ENCODE data around the gene ATP1A4.

ATP1A4 gene

GRCh38 chr1:160136121-160136925, 15.1 kb upstream of the ATP1A4 start:
- Mint-ChIP-seq H3K27me3 (peaks cover 57% of the 10 kb centered on the region), H3K4me3 (no peak overlapping the region), H3K9me3 (no peaks in the 10 kb centered on the region), H3K36me3 (ENCODE audit: insufficient read depth) (no peaks in the 10 kb centered on the region), H3K27ac (ENCODE audit: low read depth) (no peak overlapping the region), H3K4me1 (no peaks in the 10 kb centered on the region)
- ATAC-seq (replicated peaks; ENCODE audit: extremely low read depth, poor library complexity, severe bottlenecking): no peak
- no peak for DNase-seq (ENCODE audit: low spot score in 2 of 2)

- Mint-ChIP-seq H3K4me1 (no peaks in the 10 kb centered on the region), H3K36me3 (ENCODE audit: insufficient read depth) (no peaks in the 10 kb centered on the region), H3K27me3 (peaks cover 59% of the 10 kb centered on the region), H3K4me3 (no peak overlapping the region), H3K9me3 (no peaks in the 10 kb centered on the region), H3K27ac (ENCODE audit: low read depth) (no peak overlapping the region)
- no peak for ATAC-seq (replicated peaks; ENCODE audit: extremely low read depth, poor library complexity, severe bottlenecking)
- DNase-seq (ENCODE audit: low spot score in 2 of 2): no peak
Measured at GRCh38 chr1:160136926-160137200, 14.5 kb upstream of the ATP1A4 start.

- no peaks in the 10 kb centered on the region for H3K36me3 Mint-ChIP-seq (ENCODE audit: insufficient read depth)
- H3K4me1 Mint-ChIP-seq: no peaks in the 10 kb centered on the region
- DNase-seq (ENCODE audit: low spot score in 2 of 2): no peak
- H3K9me3 Mint-ChIP-seq: no peaks in the 10 kb centered on the region
- no peak overlapping the region for H3K4me3 Mint-ChIP-seq
- H3K27ac Mint-ChIP-seq (ENCODE audit: low read depth): no peak overlapping the region
- H3K27me3 Mint-ChIP-seq: peaks cover 59% of the 10 kb centered on the region
- ATAC-seq (replicated peaks; ENCODE audit: extremely low read depth, poor library complexity, severe bottlenecking): no peak
Measured at GRCh38 chr1:160137216-160137862, 14.1 kb upstream of the ATP1A4 start.

- H3K36me3 Mint-ChIP-seq (ENCODE audit: insufficient read depth): no peaks in the 10 kb centered on the region
- peak overlapping the region; percentile 66 for H3K27ac Mint-ChIP-seq (ENCODE audit: low read depth)
- H3K27me3 Mint-ChIP-seq: peaks cover 64% of the 10 kb centered on the region
- no peak for DNase-seq (ENCODE audit: low spot score in 2 of 2)
- H3K4me1 Mint-ChIP-seq: no peaks in the 10 kb centered on the region
- no peak overlapping the region for H3K4me3 Mint-ChIP-seq
- no peak for ATAC-seq (replicated peaks; ENCODE audit: extremely low read depth, poor library complexity, severe bottlenecking)
- H3K9me3 Mint-ChIP-seq: no peaks in the 10 kb centered on the region
Measured at GRCh38 chr1:160139840-160140239, 11.6 kb upstream of the ATP1A4 start.

- Mint-ChIP-seq H3K36me3 (ENCODE audit: insufficient read depth) (no peaks in the 10 kb centered on the region), H3K4me3 (no peak overlapping the region), H3K27ac (ENCODE audit: low read depth) (no peak overlapping the region), H3K4me1 (no peaks in the 10 kb centered on the region), H3K9me3 (no peaks in the 10 kb centered on the region), H3K27me3 (peaks cover 60% of the 10 kb centered on the region)
- no peak for DNase-seq (ENCODE audit: low spot score in 2 of 2)
- ATAC-seq (replicated peaks; ENCODE audit: extremely low read depth, poor library complexity, severe bottlenecking): no peak
Measured at GRCh38 chr1:160143695-160144094, 7.7 kb upstream of the ATP1A4 start.

GRCh38 chr1:160144921-160145320, 6.5 kb upstream of the ATP1A4 start:
- DNase-seq (ENCODE audit: low spot score in 2 of 2) (no peak), ATAC-seq (replicated peaks; ENCODE audit: extremely low read depth, poor library complexity, severe bottlenecking) (no peak)
- H3K36me3 Mint-ChIP-seq (ENCODE audit: insufficient read depth): no peaks in the 10 kb centered on the region
- H3K9me3 Mint-ChIP-seq: no peaks in the 10 kb centered on the region
- no peaks in the 10 kb centered on the region for H3K4me1 Mint-ChIP-seq
- H3K27ac Mint-ChIP-seq (ENCODE audit: low read depth): no peak overlapping the region
- H3K27me3 Mint-ChIP-seq: peaks cover 53% of the 10 kb centered on the region
- no peak overlapping the region for H3K4me3 Mint-ChIP-seq

- ATAC-seq (replicated peaks; ENCODE audit: extremely low read depth, poor library complexity, severe bottlenecking): no peak
- no peaks in the 10 kb centered on the region for H3K4me1 Mint-ChIP-seq
- DNase-seq (ENCODE audit: low spot score in 2 of 2): no peak
- no peaks in the 10 kb centered on the region for H3K9me3 Mint-ChIP-seq
- no peak overlapping the region for H3K4me3 Mint-ChIP-seq
- H3K36me3 Mint-ChIP-seq (ENCODE audit: insufficient read depth): no peaks in the 10 kb centered on the region
- no peak overlapping the region for H3K27ac Mint-ChIP-seq (ENCODE audit: low read depth)
- H3K27me3 Mint-ChIP-seq: peaks cover 42% of the 10 kb centered on the region
Measured at GRCh38 chr1:160146107-160146506, 5.3 kb upstream of the ATP1A4 start.

GRCh38 chr1:160148121-160148520, 3.3 kb upstream of the ATP1A4 start:
- no peak overlapping the region for H3K4me3 Mint-ChIP-seq
- peaks cover 31% of the 10 kb centered on the region for H3K27me3 Mint-ChIP-seq
- ATAC-seq (replicated peaks; ENCODE audit: extremely low read depth, poor library complexity, severe bottlenecking) (no peak), DNase-seq (ENCODE audit: low spot score in 2 of 2) (no peak)
- H3K4me1 Mint-ChIP-seq: no peaks in the 10 kb centered on the region
- no peaks in the 10 kb centered on the region for H3K9me3 Mint-ChIP-seq
- no peak overlapping the region for H3K27ac Mint-ChIP-seq (ENCODE audit: low read depth)
- no peaks in the 10 kb centered on the region for H3K36me3 Mint-ChIP-seq (ENCODE audit: insufficient read depth)

- Mint-ChIP-seq H3K9me3 (no peaks in the 10 kb centered on the region), H3K36me3 (ENCODE audit: insufficient read depth) (no peaks in the 10 kb centered on the region)
Measured at GRCh38 chr1:160149233-160149632, 2.2 kb upstream of the ATP1A4 start.

GRCh38 chr1:160149716-160150115, 1.7 kb upstream of the ATP1A4 start:
- H3K27ac Mint-ChIP-seq (ENCODE audit: low read depth): no peak overlapping the region
- H3K4me3 Mint-ChIP-seq: no peak overlapping the region
- H3K36me3 Mint-ChIP-seq (ENCODE audit: insufficient read depth): no peaks in the 10 kb centered on the region
- ATAC-seq (replicated peaks; ENCODE audit: extremely low read depth, poor library complexity, severe bottlenecking): no peak
- H3K4me1 Mint-ChIP-seq: no peaks in the 10 kb centered on the region
- peaks cover 18% of the 10 kb centered on the region for H3K27me3 Mint-ChIP-seq
- H3K9me3 Mint-ChIP-seq: no peaks in the 10 kb centered on the region
- DNase-seq (ENCODE audit: low spot score in 2 of 2): no peak

More at GRCh38 chr1:160149233-160149632, 2.2 kb upstream of the ATP1A4 start:
- peaks cover 20% of the 10 kb centered on the region for H3K27me3 Mint-ChIP-seq
- H3K27ac Mint-ChIP-seq (ENCODE audit: low read depth): no peak overlapping the region
- no peak overlapping the region for H3K4me3 Mint-ChIP-seq
- no peaks in the 10 kb centered on the region for H3K4me1 Mint-ChIP-seq
- no peak for ATAC-seq (replicated peaks; ENCODE audit: extremely low read depth, poor library complexity, severe bottlenecking)
- DNase-seq (ENCODE audit: low spot score in 2 of 2): no peak

GRCh38 chr1:160154790-160155189, 3.4 kb downstream of the ATP1A4 start:
- no peak for DNase-seq (ENCODE audit: low spot score in 2 of 2)
- Mint-ChIP-seq H3K4me3 (no peak overlapping the region), H3K36me3 (ENCODE audit: insufficient read depth) (no peaks in the 10 kb centered on the region), H3K27me3 (peaks cover 36% of the 10 kb centered on the region), H3K27ac (ENCODE audit: low read depth) (no peak overlapping the region), H3K9me3 (no peaks in the 10 kb centered on the region), H3K4me1 (no peaks in the 10 kb centered on the region)
- no peak for ATAC-seq (replicated peaks; ENCODE audit: extremely low read depth, poor library complexity, severe bottlenecking)

- DNase-seq (ENCODE audit: low spot score in 2 of 2): no peak
- H3K36me3 Mint-ChIP-seq (ENCODE audit: insufficient read depth): no peaks in the 10 kb centered on the region
- H3K4me1 Mint-ChIP-seq: no peaks in the 10 kb centered on the region
- H3K4me3 Mint-ChIP-seq: no peak overlapping the region
- H3K9me3 Mint-ChIP-seq: no peaks in the 10 kb centered on the region
- H3K27ac Mint-ChIP-seq (ENCODE audit: low read depth): no peak overlapping the region
- H3K27me3 Mint-ChIP-seq: peaks cover 36% of the 10 kb centered on the region
- no peak for ATAC-seq (replicated peaks; ENCODE audit: extremely low read depth, poor library complexity, severe bottlenecking)
Measured at GRCh38 chr1:160156361-160156760, 5.0 kb downstream of the ATP1A4 start.

- ATAC-seq (replicated peaks; ENCODE audit: extremely low read depth, poor library complexity, severe bottlenecking) (no peak), DNase-seq (ENCODE audit: low spot score in 2 of 2) (no peak)
- H3K27ac Mint-ChIP-seq (ENCODE audit: low read depth): no peak overlapping the region
- H3K9me3 Mint-ChIP-seq: no peaks in the 10 kb centered on the region
- peaks cover 30% of the 10 kb centered on the region for H3K27me3 Mint-ChIP-seq
- no peak overlapping the region for H3K4me3 Mint-ChIP-seq
- H3K36me3 Mint-ChIP-seq (ENCODE audit: insufficient read depth): no peaks in the 10 kb centered on the region
- no peaks in the 10 kb centered on the region for H3K4me1 Mint-ChIP-seq
Measured at GRCh38 chr1:160157174-160157573, 5.8 kb downstream of the ATP1A4 start.

Data from central memory CD8-positive, alpha-beta T cell (primary cell).